GM23338 (cell line): Measurements from ENCODE around the gene SLC39A11. TPM values are rescaled to one million over a fixed set of nuclear protein-coding genes. Genes with fewer than 3 reads are reported as not detected.

ENCODE experiments used
- ATAC-seq: fragments of 200-7000 bp; cut with Tn5 transposase; 3 replicates; pipeline ENCODE4 v1.9.1; 2020
- DNase-seq: peaks from one replicate; pipeline ENCODE4 v3.0.0-alpha.2; 2015; ENCODE audit warnings: low spot score
- H2AFZ ChIP-seq: fragments of 200-600 bp; sonication (generic); 2 replicates; pipeline ENCODE4 v1.8.0; 2016; ENCODE audit warnings: antibody characterized with exemption, mild to moderate bottlenecking, moderate library complexity
- H3F3A ChIP-seq: fragments of 200-600 bp; sonication (generic); replicated peaks from 2 replicates; pipeline ENCODE4 v1.8.0; 2017; ENCODE audit warnings: antibody characterized with exemption, mixed run types, low read depth
- H3K27ac ChIP-seq: fragments of 200-600 bp; sonication (generic); 2 replicates; pipeline ENCODE4 v1.6.1; 2016; ENCODE audit warnings: low read depth
- H3K27me3 ChIP-seq: fragments of 200-600 bp; sonication (generic); 2 replicates; pipeline ENCODE4 v1.8.0; 2016; ENCODE audit warnings: mild to moderate bottlenecking, mixed run types, moderate library complexity; ENCODE audit not compliant: insufficient read depth
- H3K36me3 ChIP-seq: fragments of 200-600 bp; sonication (generic); 2 replicates; pipeline ENCODE4 v1.8.0; 2016; ENCODE audit warnings: mild to moderate bottlenecking; ENCODE audit not compliant: insufficient read depth
- H3K4me1 ChIP-seq: fragments of 200-600 bp; sonication (generic); 2 replicates; pipeline ENCODE4 v1.8.0; 2016; ENCODE audit warnings: mild to moderate bottlenecking, moderate library complexity; ENCODE audit not compliant: insufficient read depth
- H3K4me2 ChIP-seq: fragments of 200-600 bp; sonication (generic); 2 replicates; pipeline ENCODE4 v1.7.1; 2017; ENCODE audit warnings: mixed run types
- H3K4me3 ChIP-seq: fragments of 200-600 bp; sonication (generic); 2 replicates; pipeline ENCODE4 v1.6.1; 2016; ENCODE audit warnings: mixed run types
- H3K79me2 ChIP-seq: fragments of 200-600 bp; sonication (generic); replicated peaks from 2 replicates; pipeline ENCODE4 v1.8.0; 2017; ENCODE audit warnings: mild to moderate bottlenecking; ENCODE audit not compliant: insufficient read depth
- H3K9me2 ChIP-seq: fragments of 200-600 bp; sonication (generic); 2 replicates; pipeline ENCODE4 v1.8.0; 2017; ENCODE audit not compliant: insufficient read depth
- H4K20me1 ChIP-seq: fragments of 200-600 bp; sonication (generic); replicated peaks from 2 replicates; pipeline ENCODE4 v1.8.0; 2017; ENCODE audit warnings: mild to moderate bottlenecking; ENCODE audit not compliant: insufficient read depth
- H3K27ac Mint-ChIP-seq: 2 replicates; pipeline ENCODE4 v1.8.0; 2020; ENCODE audit warnings: inconsistent platforms, mild to moderate bottlenecking, moderate library complexity, mixed read lengths
- H3K27me3 Mint-ChIP-seq: 3 replicates; pipeline ENCODE4 v1.8.0; 2022; ENCODE audit warnings: low read depth, mild to moderate bottlenecking, moderate library complexity, mixed read lengths, inconsistent platforms; ENCODE audit not compliant: insufficient read depth, poor library complexity
- H3K36me3 Mint-ChIP-seq: 3 replicates; pipeline ENCODE4 v1.8.0; 2021; ENCODE audit warnings: low read depth, mild to moderate bottlenecking, inconsistent platforms, moderate library complexity, mixed read lengths
- H3K4me1 Mint-ChIP-seq: 3 replicates; pipeline ENCODE4 v1.8.0; 2020; ENCODE audit warnings: mild to moderate bottlenecking, inconsistent platforms, mixed read lengths
- H3K4me3 Mint-ChIP-seq: 3 replicates; pipeline ENCODE4 v1.8.0; 2021; ENCODE audit warnings: moderate library complexity, mild to moderate bottlenecking, inconsistent platforms, mixed read lengths
- H3K9me3 Mint-ChIP-seq: 3 replicates; pipeline ENCODE4 v1.8.0; 2020; ENCODE audit warnings: moderate library complexity, mild to moderate bottlenecking, inconsistent platforms, mixed read lengths
- CREB1 ChIP-seq: fragments of 250-450 bp; sonication (Bioruptor Pico); IDR thresholded peaks from 2 replicates; pipeline ENCODE4 v1.5.0; 2020; ENCODE audit warnings: low read depth, mild to moderate bottlenecking, moderate library complexity
- CTCF ChIP-seq, 2 experiments: fragments of 200-600 bp in 1 of 2; sonication (generic) in 1 of 2; conservative IDR thresholded peaks; 2 replicates each; pipeline versions ENCODE4 v1.5.1 to v1.6.1; 2016 to 2017; ENCODE audit warnings: antibody characterized with exemption in 2 of 2, low read depth in 2 of 2, mild to moderate bottlenecking in 2 of 2, moderate library complexity in 1 of 2
- EZH2phosphoT487 ChIP-seq: fragments of 200-600 bp; sonication (generic); IDR thresholded peaks from one replicate; pipeline ENCODE4 v1.8.1; 2018; ENCODE audit warnings: antibody characterized with exemption; ENCODE audit not compliant: unreplicated experiment
- ZNF462 ChIP-seq: fragments of 250-450 bp; sonication (Bioruptor Pico); IDR thresholded peaks from 2 replicates; pipeline ENCODE4 v1.5.0; 2020; ENCODE audit warnings: mild to moderate bottlenecking, moderate library complexity
- polyA plus RNA-seq: library from polyadenylated mRNA; unstranded; fragments of >200 nt; fragmentation: Nextera tagmentation; extraction: Ambion mirVana; gene quantifications from 2 replicates; pipeline ENCODE4 v1.2.1, GENCODE V29; 2016
- total RNA-seq: library from RNA; depleted of rRNA; stranded (reverse); fragments of >200 nt; shearing (Covaris generic); gene quantifications from 2 replicates; pipeline ENCODE4 v1.2.3, GENCODE V29; 2014
- TF ChIP-seq, protein P1 (sequence below): IDR thresholded peaks from 2 replicates; pipeline ENCODE4 v1.6.1; 2016; ENCODE audit warnings: antibody characterized with exemption
- TF ChIP-seq, protein P2 (sequence below): IDR thresholded peaks from one replicate; pipeline ENCODE4 v1.6.1; 2018; ENCODE audit warnings: antibody characterized with exemption; ENCODE audit not compliant: unreplicated experiment

Gene SLC39A11
- total and polyA plus RNA-seq, 2 experiments from 2014 or later, result 10.8 to 18.1 TPM

DNA sequence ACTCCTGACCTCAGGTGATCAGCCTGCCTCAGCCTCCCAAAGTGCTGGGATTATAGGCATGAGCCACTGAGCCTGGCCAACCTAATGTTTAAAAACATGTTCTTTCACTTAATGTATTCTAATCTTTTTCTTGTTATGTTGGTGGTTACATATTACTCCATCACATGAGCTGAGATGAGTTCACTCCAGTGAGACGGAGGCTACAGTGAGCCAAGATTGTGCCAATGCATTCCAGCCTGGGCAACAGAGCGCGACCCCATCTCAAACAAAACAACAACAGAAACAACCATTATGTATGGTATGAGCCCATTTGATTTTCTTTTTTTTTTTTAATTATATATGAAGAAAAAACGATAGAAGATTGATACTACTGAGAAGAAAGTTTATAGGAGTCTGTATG, 39.6 kb downstream of the SLC39A11 start (continued):
- TF ChIP-seq ZNF462 (CRISPR knock-in tag) (no peak), CTCF (conservative IDR thresholded peaks at IDR 0.05; ENCODE audit: low read depth in 2 of 2) (no peak)
- TF ChIP-seq, protein P1, sequence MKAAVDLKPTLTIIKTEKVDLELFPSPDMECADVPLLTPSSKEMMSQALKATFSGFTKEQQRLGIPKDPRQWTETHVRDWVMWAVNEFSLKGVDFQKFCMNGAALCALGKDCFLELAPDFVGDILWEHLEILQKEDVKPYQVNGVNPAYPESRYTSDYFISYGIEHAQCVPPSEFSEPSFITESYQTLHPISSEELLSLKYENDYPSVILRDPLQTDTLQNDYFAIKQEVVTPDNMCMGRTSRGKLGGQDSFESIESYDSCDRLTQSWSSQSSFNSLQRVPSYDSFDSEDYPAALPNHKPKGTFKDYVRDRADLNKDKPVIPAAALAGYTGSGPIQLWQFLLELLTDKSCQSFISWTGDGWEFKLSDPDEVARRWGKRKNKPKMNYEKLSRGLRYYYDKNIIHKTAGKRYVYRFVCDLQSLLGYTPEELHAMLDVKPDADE, result no peak

DNA sequence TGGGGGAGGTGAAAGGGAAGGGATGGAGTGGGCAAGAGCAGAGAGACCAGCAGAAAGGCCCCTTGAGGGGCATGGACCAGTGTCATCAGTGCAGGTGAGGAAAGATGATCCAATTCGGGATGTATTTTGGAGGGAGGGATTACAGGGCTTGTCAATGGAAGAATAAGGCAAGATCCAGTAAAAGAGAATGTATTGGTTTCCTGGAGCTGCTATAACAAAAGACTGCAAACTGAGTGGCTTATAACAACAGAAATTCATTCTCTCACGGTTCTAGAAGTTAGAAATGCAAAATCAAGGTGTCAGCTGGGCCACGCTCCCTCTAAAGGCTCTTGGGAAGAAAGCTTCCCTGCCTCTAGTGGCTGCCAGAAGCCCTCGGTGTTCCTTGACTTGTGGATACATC, 41.7 kb downstream of the SLC39A11 start:
- H3K4me2 ChIP-seq, result no peak overlapping the region
- no peaks in the 10 kb centered on the region for H3K79me2 ChIP-seq
- 0 out of 3 replicates have a peak, but pooled peaks cover 3% of the 10 kb centered on the region for H3K36me3 Mint-ChIP-seq
- H3K9me3 Mint-ChIP-seq, result no peaks in the 10 kb centered on the region; the same call in 2 of the 3 replicates
- no peak overlapping the region for H3K27ac Mint-ChIP-seq
- H3K4me3 Mint-ChIP-seq, result no peak overlapping the region
- ATAC-seq (no peak), DNase-seq (no peak)
- H3K9me2 ChIP-seq, result no peaks in the 10 kb centered on the region
- H3K4me1 ChIP-seq, result no peaks in the 10 kb centered on the region
- no peaks in the 10 kb centered on the region for H3F3A ChIP-seq
- no peaks in the 10 kb centered on the region for H3K27me3 ChIP-seq
- H3K36me3 ChIP-seq, result no peaks in the 10 kb centered on the region
- H3K27me3 Mint-ChIP-seq, result peaks cover 3% of the 10 kb centered on the region
- H3K4me1 Mint-ChIP-seq, result no peaks in the 10 kb centered on the region
- no peak overlapping the region for H2AFZ ChIP-seq
- no peak overlapping the region for H3K4me3 ChIP-seq
- H3K27ac ChIP-seq, result no peak overlapping the region
- H4K20me1 ChIP-seq, result no peaks in the 10 kb centered on the region
- TF ChIP-seq EZH2phosphoT487 (no peak), CREB1 (CRISPR knock-in tag) (no peak)
- TF ChIP-seq, protein P2, sequence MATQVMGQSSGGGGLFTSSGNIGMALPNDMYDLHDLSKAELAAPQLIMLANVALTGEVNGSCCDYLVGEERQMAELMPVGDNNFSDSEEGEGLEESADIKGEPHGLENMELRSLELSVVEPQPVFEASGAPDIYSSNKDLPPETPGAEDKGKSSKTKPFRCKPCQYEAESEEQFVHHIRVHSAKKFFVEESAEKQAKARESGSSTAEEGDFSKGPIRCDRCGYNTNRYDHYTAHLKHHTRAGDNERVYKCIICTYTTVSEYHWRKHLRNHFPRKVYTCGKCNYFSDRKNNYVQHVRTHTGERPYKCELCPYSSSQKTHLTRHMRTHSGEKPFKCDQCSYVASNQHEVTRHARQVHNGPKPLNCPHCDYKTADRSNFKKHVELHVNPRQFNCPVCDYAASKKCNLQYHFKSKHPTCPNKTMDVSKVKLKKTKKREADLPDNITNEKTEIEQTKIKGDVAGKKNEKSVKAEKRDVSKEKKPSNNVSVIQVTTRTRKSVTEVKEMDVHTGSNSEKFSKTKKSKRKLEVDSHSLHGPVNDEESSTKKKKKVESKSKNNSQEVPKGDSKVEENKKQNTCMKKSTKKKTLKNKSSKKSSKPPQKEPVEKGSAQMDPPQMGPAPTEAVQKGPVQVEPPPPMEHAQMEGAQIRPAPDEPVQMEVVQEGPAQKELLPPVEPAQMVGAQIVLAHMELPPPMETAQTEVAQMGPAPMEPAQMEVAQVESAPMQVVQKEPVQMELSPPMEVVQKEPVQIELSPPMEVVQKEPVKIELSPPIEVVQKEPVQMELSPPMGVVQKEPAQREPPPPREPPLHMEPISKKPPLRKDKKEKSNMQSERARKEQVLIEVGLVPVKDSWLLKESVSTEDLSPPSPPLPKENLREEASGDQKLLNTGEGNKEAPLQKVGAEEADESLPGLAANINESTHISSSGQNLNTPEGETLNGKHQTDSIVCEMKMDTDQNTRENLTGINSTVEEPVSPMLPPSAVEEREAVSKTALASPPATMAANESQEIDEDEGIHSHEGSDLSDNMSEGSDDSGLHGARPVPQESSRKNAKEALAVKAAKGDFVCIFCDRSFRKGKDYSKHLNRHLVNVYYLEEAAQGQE, result no peak
